HPDE6-E6E7 (cell line): Measurements from ENCODE around the gene MN1.

Source experiments
- DNase-seq: peaks from one replicate; pipeline ENCODE4 v3.0.0; 2011; ENCODE audit warnings: missing footprints; ENCODE audit errors: extremely low spot score

The MN1 gene

DNA sequence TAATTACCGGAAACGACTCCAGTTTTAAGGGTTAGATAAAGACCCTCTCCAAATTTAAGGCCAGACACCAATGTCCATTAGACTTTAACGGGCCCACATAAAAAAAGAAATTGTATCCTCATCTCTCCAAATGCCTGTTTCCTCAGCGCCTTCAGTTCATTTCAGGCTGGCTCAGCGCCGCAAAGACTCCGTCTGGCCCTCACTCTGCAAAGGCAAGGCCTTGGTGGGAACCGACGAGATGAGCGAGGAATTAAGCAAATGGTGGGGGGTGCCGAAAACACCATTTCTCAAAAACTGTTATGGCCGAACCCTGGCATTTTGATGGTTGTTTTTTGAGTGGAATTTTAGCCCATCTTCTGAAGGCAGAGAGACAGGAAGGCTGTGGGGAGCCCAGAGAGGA, 15.7 kb downstream of the MN1 start:
- DNase-seq = no peak

DNA sequence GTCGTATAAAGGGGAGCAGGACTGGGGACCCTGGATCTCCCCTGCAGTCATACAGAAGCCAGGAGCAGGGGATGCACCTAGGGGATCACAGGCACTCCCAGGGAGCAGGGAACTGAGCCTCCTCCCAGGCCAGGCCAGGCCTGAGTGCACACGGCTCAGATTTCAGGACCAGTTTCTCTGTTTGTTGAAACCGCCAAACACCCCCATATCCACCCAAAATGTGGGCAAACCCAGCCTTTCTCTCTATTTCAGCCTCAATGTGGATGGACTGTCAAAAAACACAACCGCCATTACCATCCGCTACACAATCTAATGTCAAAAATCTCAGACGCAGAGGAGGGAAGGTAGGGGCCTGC, 17.5 kb downstream of the MN1 start:
- DNase-seq = no peak

DNA sequence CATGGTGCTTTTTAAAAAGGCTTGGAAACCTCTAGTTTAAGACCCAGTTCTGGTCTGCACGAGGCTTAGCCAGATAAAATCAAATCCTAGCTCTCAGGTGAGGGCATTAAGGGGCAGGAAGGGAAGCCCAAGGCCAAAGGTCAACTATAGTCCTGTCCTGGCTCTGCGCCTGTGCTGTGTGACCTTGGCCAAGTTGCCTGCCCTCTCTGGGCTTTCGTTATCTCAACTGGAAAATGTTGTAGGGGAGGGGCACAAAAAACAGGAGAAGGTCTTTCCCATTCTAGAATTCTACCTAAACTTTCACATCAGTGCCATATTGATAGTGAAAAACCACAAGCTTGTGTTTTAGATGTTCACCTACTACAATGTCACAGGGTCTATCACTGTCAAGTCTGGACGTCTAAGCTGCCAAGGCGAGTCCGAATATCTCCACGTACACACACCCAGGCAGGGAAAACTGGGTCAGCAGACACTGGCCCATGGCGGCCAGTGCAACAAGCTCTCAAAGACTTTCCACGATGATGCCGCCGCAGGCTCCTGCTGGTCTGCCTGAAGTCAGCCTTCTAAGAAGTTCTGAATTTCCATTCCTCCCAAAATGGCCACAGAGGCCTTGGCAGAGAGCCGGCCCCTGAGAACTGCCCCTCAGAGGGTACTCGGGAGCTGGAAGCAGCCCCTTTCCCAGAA, 18.0 kb downstream of the MN1 start:
- DNase-seq = no peak

DNA sequence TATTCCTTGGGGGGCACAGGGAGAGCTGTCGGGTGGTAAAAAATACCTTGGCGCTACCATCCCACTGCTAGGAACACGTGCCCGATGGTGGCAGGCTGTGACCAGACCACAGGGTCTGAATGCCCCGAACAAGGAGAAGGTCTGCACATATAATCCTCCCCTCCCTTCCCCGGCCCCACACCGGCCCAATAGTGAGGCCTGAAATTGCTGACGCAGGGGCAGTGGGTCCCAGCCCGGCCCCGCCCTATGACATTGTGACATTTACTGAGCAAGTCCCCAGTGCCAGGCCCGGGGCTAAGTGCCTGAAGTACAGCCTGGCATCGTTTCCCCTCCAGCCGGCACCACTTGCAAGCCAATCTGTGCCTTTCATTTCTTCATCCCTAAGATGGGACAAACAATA, 19.5 kb downstream of the MN1 start:
- no peak for DNase-seq

DNA sequence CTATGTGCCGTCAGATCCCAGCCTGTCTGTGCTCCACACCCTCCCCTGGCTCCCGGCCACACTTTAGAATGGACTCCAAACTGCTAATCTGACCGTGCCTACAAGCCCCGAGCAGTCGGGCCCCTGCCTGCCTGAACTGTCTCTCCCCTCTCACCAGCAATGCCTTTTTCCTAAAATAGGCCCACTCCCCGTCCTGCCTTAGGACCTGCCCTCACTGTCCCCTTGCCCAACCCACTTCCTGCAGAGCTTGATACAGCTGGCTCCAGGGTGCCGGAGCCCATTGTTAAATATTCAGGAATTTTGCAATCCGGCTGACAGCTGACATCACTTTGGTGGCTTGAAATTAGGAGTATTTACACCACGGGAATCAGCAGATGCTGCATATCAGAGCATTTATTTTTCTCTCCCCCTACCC, 21.4 kb downstream of the MN1 start:
- no peak for DNase-seq

DNA sequence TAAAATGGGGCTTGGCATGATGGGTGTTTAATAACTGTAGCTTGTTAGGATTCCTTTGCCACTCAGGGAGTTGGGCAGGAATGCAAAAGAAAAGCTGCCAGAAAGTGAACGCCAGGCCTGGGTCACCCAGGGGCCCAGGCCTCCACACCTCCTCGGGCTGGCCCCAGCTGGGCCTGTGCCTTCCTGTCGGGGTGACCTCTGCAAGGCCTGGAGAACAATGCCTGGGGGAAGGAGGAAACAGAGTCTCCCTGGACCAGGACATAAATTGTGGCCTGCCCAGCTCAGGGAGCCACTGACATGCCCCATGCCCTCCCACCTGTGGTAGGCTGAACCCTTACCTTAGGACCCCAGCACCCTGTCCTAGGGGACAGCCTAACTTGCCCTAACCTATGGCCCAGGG, 21.9 kb downstream of the MN1 start:
- DNase-seq = no peak

DNA sequence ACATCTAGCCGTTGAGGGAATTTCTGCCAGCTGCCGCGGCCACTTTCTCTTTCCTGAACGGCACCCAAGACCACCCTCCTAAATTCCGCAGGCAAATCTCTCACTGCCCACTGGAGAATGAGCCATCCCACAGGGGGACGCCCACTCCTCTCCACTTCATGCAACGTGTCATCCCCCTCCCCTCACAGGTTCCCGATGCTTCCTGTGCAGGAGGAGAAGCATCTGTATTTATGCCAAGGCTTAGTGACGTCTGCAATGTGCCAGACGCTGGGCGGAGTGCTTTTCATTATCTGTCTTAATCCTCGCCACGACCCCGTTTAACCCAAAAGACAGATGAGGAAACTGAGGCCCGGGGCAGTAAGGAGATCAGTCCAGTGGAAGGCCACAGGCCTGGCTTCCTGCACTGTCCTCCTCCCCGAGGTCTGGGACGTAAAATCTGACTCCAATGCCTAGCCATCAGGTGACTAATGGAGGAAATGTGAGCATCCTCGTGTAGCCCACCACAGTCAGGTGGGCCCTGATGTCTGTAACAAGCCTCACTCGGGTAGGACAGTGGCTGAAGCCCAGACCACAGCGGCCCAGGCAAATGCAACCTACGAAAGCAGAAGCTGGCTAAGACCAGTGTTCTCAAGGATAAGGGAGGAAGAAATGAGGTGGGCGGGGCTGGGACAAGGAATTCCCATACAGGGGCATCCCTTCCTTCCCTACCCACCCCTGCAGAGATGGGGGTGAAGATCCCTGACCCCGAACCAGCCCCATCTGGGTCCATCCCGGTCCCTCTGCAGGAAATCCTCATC, 23.1 kb downstream of the MN1 start:
- no peak for DNase-seq

DNA sequence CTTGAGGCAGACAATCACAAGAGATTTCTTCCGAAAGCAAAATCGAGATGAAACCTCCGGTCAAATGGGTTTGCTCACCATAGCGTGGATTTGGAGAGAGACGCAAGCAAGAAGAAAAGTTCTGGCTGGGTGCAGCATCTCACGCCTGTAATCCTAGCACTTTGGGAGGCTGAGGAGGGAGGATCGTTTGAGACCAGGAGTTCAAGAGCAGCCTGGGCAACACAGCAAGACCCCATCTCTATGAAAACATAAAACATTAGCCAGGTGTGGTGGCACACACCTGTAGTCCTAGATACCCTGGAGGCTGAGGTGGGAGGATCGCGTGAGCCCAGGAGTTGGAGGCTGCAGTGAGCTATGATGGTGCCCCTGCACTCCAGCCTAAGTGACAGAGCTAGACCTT, 24.4 kb downstream of the MN1 start:
- no peak for DNase-seq

DNA sequence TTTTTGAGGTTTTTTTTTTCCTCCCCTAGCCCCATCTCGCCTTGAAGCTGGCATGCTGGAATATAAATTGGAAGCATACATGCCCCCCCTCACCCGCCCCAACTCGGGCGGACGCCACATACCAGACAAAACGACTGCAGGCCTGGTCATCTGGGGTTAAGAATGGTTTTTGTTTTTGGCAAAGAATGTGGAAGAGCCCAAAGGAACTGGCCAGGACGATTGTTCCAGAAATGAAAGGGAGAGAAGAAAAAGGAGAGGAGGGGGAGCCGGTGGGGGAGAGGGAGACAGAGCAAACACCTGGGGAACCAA, 25.0 kb downstream of the MN1 start:
- DNase-seq = no peak

DNA sequence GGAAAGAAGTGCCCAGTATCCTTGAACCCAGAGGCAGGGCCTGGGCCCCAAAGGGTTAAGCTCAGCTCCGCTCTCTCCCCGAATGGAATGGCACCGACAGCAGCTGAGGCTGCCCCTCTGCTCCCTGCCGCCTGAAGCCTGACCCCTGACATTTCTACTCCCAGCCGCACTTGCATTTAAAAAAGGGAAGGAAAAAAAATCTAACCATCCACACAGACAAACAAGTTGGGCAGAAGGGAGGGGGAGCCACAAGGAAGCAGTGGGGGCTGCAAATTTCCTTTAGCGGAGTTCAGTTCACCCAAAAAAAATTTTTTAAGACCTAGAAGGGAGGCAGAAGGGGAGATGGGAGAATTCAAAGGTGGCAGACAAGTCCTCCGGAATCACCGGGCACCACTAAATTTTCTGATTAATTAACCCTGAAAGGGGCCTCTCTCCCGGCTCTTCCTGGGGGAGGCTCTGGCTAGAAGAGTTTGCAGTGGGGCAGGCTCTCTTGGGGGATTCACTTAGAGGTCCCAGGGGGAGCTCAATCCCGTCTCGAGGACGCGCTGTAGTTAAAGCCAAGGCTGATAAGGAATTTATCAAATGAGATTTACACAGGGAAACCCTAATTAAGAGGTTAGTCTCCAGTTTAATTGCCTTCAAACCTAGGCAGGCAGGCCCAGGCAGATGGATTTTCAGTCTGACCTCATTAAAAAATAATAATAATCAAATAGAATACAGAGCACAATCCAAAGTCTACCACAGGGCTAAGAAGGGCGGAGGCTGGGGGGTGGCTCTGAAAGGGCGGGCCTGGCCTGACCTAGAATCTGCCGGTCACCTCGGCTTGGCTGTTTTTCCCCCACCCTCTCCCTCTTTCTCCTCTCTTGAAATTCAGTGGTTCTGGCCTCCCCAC, 25.6 kb downstream of the MN1 start:
- no peak for DNase-seq

DNA sequence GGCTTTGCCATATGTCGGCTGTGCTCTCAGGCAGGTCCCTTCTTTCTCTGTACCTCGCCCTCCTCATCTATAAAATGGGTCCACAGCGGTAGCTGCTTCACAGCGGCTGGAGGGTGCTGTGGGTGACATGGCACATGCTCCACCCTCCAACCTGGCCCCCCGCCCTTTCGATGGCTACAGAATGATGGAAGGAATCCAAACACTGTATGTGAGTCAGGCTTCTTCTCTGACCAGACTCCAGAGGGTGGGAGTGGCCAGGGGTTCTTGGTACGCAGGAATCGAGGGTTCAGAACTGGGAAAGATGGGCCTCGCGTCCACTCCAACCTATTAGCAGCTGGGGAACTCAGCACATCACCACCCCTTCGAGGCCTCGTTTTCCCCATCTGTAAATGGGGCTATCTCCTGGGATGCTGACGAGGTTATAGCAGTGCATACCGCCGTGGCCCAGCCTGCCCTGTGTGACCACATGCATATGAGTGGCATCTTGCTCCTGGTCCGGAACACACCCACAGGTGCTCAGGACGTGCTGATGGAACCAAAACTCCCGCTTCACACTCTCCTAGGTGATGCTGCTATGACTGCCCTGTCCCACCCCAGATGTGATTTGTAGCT, 26.4 kb downstream of the MN1 start:
- DNase-seq = no peak

DNA sequence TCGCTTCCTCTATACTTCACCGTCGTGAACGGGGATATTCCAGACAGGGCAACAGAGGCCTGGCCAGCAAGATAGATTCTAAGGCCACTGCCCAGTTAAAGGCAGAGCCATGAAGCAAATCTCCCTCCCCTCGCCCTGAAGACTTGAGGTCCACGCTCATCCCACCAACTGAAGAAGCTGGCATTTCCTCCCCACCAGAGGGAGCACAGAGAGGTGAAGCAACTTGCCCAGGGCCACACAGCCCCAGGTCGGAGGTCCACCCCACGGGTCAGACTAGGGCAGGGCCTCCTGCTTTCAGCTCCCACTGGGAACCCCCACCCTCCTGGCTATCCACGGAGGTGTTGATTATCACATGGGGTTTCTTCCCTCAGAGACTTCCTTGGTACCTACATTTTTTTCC, 27.4 kb downstream of the MN1 start:
- DNase-seq = no peak

DNA sequence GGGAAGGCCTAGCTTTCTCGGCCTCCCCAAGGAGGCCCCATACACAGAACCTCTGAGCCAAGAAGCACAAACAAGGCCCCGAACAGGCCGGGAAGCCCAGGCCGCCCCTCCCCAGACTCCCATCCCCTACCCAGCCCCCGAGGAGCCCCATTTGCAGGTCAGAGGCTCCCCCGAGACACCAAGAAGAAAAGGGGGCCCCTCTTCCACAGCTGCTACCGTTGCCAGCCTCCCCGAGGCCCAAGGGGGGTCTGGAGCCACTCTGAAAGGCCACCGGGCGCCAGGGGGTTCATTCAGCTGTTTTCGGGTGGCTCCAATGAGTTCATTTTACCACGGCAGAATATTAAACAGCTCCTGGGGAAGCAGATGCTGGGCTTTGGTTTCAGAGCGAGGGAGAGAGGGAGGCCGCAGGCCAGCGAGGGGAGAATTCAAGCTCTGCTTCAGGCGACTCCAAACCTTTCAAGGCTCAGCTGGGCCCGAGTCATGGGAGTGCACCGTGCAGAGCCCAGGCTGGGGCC, 28.5 kb downstream of the MN1 start:
- DNase-seq = no peak

DNA sequence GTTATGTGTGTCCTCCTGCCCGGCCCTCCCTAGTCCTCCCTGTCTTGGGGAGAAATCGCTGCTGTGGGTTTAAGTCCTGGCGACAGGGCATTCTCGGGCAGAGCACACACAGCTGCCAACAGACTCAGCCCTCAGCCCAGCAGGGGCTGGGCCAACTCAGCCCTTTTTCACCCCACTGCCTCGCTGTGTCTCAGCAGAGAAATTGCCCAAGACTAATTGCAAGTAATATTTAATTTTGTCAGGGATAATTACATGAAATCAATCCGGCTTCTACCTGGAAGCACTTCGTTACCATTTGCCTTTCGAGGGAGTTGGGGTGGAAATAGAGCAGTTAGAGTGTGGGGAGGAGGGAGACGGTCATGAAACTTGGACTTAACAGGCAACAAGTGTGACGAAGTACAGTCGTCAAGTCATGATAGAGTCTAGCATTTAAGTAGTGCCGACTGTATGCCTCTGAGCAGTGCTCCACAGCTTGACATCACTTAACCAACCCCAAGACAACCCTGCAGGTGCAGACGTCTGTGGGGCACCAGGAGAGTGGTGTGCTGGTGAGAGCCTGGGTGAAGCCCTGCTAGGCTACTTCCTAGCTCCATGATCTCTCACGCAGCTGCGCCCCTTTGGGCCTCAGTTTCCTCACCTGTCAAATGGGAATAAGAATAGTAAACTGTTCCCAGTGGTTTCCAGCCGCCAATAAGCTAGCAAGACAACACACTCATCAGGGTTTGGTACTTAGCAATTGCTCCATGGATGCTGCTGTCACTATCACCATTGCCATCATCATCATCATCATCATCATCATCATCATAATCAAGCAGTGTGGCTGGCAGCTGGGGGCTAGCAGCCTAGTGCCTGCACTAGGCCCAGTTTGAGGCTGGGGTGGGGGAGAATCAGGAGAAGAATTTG, 29.2 kb downstream of the MN1 start:
- DNase-seq = no peak

DNA sequence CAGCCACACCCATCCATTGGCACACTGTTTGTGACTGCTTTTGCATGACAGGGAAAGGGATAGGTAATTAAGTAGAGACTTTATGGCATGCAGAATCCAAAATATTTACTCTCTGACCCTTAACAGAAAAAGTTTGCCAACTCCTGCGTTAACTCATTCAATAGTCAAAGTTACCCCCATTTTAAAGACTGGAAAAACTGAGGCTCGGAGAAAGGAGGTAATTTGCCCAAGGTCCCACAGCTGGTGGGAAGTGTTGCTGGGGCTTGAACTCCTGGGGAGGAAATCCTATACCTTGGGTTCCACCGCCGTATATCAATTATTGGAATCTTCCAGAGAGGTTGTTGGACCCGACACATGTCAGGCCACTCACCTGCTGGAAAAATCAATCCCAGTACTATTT, 29.9 kb downstream of the MN1 start:
- no peak for DNase-seq

DNA sequence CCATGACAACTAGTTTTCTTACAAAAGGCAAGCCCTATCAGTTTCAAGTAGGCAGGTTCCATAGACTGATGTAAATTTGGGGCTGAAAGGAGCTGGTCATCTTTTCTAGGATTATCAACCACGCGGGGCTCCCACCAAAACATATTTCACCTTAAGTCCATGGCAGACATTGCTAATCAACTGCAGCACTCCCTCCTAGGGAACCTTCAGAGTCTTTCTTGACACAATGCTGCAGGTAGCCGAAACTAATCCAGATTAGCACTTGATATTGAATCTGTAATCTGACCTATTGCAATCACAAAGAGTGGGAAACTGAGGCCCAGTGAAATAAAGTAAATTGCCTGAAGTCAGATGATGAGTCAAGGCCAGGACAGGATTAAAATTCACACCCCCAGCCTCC, 32.5 kb downstream of the MN1 start:
- no peak for DNase-seq

DNA sequence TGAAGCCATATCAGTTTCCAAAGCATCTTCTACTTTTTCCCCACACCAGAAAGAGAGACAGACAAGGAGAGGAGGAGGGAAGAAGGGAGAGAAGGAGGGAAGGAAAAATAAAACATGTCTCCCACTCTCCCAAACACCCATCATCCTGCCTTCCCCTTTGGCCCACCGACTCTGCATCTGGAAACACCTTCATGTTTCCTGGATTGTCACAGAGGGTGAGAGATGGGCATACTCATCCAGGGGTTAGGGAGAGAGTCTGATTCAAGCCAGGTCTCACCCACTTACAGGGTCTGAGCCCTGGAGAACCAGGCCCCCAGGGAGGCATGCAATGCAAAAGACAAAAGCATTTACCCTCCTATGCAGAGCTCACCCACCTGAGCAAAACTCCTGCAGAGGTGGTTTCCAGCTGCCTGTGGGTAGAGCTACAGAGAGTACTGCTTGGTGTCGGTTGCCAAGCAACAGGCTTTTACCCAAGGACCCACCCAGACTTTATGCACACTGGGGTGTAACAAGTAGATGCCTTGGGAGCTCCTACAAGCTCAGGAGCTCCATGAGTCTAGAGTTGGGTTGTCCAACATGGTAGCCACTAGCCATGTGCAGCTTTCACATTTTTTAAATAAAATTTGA, 33.4 kb downstream of the MN1 start:
- no peak for DNase-seq

DNA sequence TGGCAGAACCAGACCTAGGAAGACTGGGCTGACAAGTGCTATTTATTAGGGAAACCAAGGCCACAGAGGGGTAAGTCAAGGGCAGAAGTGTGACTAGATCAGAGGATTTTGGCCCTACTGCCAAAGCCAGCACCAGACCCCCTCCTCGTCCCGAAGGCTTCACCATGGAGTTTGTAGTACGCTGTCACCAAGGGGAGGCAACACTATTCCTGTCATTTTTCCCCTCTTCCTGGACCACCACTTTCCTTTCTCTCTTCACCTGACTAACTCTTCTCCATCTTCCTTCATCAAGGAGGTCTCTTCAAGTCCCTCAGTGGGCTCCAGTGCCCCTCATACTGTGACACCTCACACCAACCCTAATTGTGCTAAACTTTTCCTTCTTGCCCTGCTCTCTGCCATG, 34.9 kb downstream of the MN1 start:
- DNase-seq = no peak

DNA sequence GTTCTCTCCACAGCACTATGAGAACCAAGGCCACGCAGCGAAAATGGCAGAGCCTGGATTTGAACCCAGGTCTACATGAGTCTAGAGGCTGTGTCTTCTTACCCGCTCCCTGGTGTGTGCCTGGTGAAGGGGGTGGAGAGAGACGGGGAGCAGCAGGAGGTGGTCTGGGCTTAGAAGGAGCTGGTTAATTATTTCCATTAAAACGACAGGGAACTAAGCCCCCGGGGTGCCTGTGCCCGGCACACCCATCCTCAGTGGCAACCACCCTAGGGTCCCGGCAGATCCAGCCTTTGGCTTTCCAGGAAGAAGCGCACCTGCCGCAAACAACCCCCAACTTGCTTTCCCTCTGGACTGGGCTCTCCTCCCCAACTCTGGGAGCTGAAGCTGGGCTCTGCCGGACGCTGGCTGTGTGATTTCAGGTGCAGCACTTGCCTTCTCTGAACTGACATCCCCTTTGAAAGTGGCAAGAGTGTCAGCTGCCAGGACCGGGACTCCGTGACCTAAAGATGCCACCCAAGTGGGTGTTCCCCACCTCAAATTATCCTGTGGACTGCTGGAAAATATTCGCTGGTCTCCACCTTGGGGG, 35.8 kb downstream of the MN1 start:
- DNase-seq = no peak

DNA sequence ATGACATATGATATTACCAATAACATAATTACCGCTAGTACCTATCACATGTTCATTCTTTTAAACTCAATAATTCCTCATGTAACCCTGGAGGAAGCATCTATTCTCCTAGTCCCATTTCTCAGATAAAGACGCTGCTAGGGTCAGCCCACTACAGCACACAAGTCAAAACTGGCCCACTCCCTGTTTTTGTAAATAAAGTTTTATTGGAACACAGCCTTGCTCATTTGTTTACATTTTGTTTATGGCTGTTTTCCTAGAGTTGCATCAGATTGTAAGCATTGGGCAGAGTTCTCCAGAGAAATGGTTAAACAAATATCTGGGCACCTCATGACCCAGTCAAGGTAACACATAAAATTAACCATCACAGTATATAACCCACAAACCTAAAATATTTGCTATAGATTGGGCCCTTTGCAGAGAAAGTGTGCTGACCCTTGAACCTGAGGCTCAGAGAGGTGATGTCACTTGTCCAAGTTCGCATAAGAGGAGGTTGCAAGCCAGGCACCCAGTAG, 36.8 kb downstream of the MN1 start:
- DNase-seq = no peak
